Activated naive CD4-positive, alpha-beta T cell treated with anti-CD3 and anti-CD28 coated beads for 36 hours (primary cell): ENCODE measurements around the gene MICOS13. TPM values are rescaled to one million over a fixed set of nuclear protein-coding genes. Genes with fewer than 3 reads are reported as not detected.

Source experiments
- CTCF ChIA-PET: fragments of 350-600 bp; sonication (Branson Sonifier 250); formaldehyde crosslinking; loops from one replicate; lab custom pipeline; 2021; ENCODE audit warnings: antibody characterized with exemption; lab: Charles Lee
- DNase-seq: peaks from one replicate; pipeline ENCODE4 v3.0.0-alpha.2; 2020
- H3K27ac Mint-ChIP-seq: one replicate; pipeline ENCODE4 v1.8.0; 2021; ENCODE audit warnings: mild to moderate bottlenecking, mixed read lengths
- H3K27me3 Mint-ChIP-seq: one replicate; pipeline ENCODE4 v1.8.0; 2021; ENCODE audit warnings: low read depth, mixed read lengths
- H3K36me3 Mint-ChIP-seq: one replicate; pipeline ENCODE4 v1.8.0; 2021; ENCODE audit warnings: low read depth, mixed read lengths
- H3K4me1 Mint-ChIP-seq: one replicate; pipeline ENCODE4 v1.8.0; 2021; ENCODE audit warnings: low read depth, mixed read lengths
- H3K4me3 Mint-ChIP-seq: one replicate; pipeline ENCODE4 v1.8.0; 2021; ENCODE audit warnings: mild to moderate bottlenecking, moderate library complexity, mixed read lengths
- H3K9me3 Mint-ChIP-seq: one replicate; pipeline ENCODE4 v1.8.0; 2021; ENCODE audit warnings: mixed read lengths
- intact Hi-C: fragments of 100-400 bp; cut with micrococcal nuclease; formaldehyde crosslinking; loops from one replicate; pipeline ENCODE4 v1.15.1; 2023
- total RNA-seq, 2 experiments: library from RNA; stranded (reverse); gene quantifications; one replicate each; pipeline ENCODE4 v1.2.3, GENCODE V29; 2021

The MICOS13 gene
- total RNA-seq, 2 experiments from 2014 or later = 43.3 to 44.8 TPM

- CTCF ChIA-PET = no interaction called here
- no peak overlapping the region for H3K27ac Mint-ChIP-seq
- H3K4me3 Mint-ChIP-seq = no peak overlapping the region
- no peak for DNase-seq
- no peaks in the 10 kb centered on the region for H3K27me3 Mint-ChIP-seq
- H3K9me3 Mint-ChIP-seq = no peaks in the 10 kb centered on the region
- H3K36me3 Mint-ChIP-seq = peaks cover 48% of the 10 kb centered on the region
- no peaks in the 10 kb centered on the region for H3K4me1 Mint-ChIP-seq
- intact Hi-C loops = no loop called here
These were observed 12.5 kb downstream of the MICOS13 start for GRCh38 chr19:5667751-5668271.

- no peak for DNase-seq
- no peaks in the 10 kb centered on the region for H3K9me3 Mint-ChIP-seq
- CTCF ChIA-PET = no interaction called here
- no peaks in the 10 kb centered on the region for H3K27me3 Mint-ChIP-seq
- peaks cover 48% of the 10 kb centered on the region for H3K36me3 Mint-ChIP-seq
- H3K27ac Mint-ChIP-seq = no peak overlapping the region
- intact Hi-C loops = no loop called here
- no peak overlapping the region for H3K4me3 Mint-ChIP-seq
- no peaks in the 10 kb centered on the region for H3K4me1 Mint-ChIP-seq
These were observed 13.2 kb downstream of the MICOS13 start for GRCh38 chr19:5666921-5667610.

- Mint-ChIP-seq H3K4me3 (no peak overlapping the region), H3K36me3 (peaks cover 52% of the 10 kb centered on the region), H3K27me3 (no peaks in the 10 kb centered on the region), H3K4me1 (no peaks in the 10 kb centered on the region), H3K9me3 (no peaks in the 10 kb centered on the region), H3K27ac (no peak overlapping the region)
- no peak for DNase-seq
- CTCF ChIA-PET = interaction anchor here (0.6 kb wide), 1 partner anchor 1585 kb away, joined by 6 read pairs; no protein-coding TSS in a partner anchor
- intact Hi-C loops = no loop called here
These were observed 14.4 kb downstream of the MICOS13 start for GRCh38 chr19:5665781-5666513.

DNA sequence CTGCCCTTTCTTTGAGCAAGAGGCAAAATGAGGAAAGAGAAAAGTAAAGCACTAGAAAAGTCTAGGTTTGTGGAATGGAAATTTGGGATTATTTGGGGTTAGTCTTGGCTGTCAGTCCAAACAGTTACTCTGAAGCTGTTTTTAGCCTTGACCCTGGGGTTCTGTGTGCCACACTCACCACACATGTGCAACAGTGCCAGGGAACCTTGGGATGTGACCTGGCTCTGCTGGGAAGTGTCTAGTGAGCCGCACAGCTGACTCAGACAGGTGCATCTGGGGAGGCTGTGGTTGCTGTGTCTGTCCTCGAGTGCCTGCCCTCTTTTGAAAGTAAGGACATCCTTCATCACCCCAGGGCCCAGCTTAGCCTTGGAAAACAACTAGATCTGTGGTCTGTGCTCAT, 15.8 kb downstream of the MICOS13 start:
- Mint-ChIP-seq H3K36me3 (peaks cover 52% of the 10 kb centered on the region), H3K4me1 (no peaks in the 10 kb centered on the region), H3K4me3 (no peak overlapping the region), H3K27ac (no peak overlapping the region), H3K9me3 (no peaks in the 10 kb centered on the region), H3K27me3 (no peaks in the 10 kb centered on the region)
- CTCF ChIA-PET = no interaction called here
- no peak for DNase-seq
- intact Hi-C loops = no loop called here

DNA sequence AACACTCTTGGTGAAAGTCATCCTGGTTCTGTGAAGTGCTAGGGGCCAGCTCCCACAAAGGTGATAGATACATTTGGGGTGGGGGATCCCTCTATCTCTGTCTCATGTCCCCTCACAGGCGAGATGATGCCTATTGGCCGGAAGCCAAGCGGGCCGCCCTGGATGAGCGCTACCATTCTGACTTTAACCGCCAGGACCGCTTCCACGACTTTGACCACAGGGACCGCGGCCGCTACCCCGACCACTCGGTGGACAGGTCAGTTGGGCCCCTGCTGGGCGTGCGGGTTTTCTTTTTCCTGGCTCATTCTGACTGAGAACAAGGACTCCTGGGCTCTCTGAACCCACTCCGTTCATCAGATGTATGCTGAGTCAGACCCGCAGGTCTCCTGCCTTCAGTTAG, 16.4 kb downstream of the MICOS13 start:
- no peaks in the 10 kb centered on the region for H3K9me3 Mint-ChIP-seq
- H3K36me3 Mint-ChIP-seq = peaks cover 52% of the 10 kb centered on the region
- CTCF ChIA-PET = no interaction called here

GRCh38 chr19:5661483-5661882, 18.8 kb downstream of the MICOS13 start:
- no peak overlapping the region for H3K27ac Mint-ChIP-seq
- intact Hi-C loops = no loop called here
- H3K9me3 Mint-ChIP-seq = no peaks in the 10 kb centered on the region
- no peaks in the 10 kb centered on the region for H3K4me1 Mint-ChIP-seq
- H3K4me3 Mint-ChIP-seq = no peak overlapping the region
- peaks cover 52% of the 10 kb centered on the region for H3K36me3 Mint-ChIP-seq
- no peaks in the 10 kb centered on the region for H3K27me3 Mint-ChIP-seq
- no peak for DNase-seq
- CTCF ChIA-PET = no interaction called here

More for the DNA sequence above, 16.4 kb downstream of the MICOS13 start:
- Mint-ChIP-seq H3K4me3 (no peak overlapping the region), H3K4me1 (no peaks in the 10 kb centered on the region), H3K27me3 (no peaks in the 10 kb centered on the region), H3K27ac (no peak overlapping the region)
- intact Hi-C loops = no loop called here
- DNase-seq = no peak

GRCh38 chr19:5655412-5655811, 24.9 kb downstream of the MICOS13 start:
- Mint-ChIP-seq H3K27me3 (no peaks in the 10 kb centered on the region), H3K36me3 (peaks cover 44% of the 10 kb centered on the region), H3K9me3 (no peaks in the 10 kb centered on the region), H3K4me1 (no peaks in the 10 kb centered on the region), H3K27ac (no peak overlapping the region), H3K4me3 (no peak overlapping the region)
- intact Hi-C loops = no loop called here
- no peak for DNase-seq
- CTCF ChIA-PET = no interaction called here

- no peaks in the 10 kb centered on the region for H3K27me3 Mint-ChIP-seq
- DNase-seq = no peak
- no peak overlapping the region for H3K4me3 Mint-ChIP-seq
- H3K9me3 Mint-ChIP-seq = no peaks in the 10 kb centered on the region
- no peaks in the 10 kb centered on the region for H3K4me1 Mint-ChIP-seq
- peak overlapping the region; percentile 9 for H3K27ac Mint-ChIP-seq
- H3K36me3 Mint-ChIP-seq = peaks cover 47% of the 10 kb centered on the region
- intact Hi-C loops = no loop called here
- CTCF ChIA-PET = no interaction called here
These were observed 25.4 kb downstream of the MICOS13 start for GRCh38 chr19:5654931-5655330.

DNA sequence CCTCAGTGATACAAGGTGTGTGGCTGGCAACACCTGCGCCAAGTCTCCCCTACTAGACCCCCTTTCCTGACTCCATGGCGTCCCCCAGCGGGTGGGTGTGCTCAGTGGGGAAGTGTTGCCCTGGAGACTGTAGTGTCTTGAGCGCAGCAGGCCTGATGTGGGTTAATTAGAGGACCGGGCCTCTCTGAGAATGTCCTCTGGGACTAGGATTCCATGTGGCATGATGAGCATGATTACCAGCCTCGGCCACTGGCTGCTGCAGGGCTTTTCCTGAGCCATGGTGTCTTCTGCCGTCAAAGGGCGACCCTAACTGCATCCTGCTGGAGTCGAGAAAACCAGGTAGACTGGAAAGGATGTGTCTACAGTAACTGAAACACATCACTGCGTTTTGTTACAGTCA, 28.1 kb downstream of the MICOS13 start:
- no peak for DNase-seq
- CTCF ChIA-PET = no interaction called here
- Mint-ChIP-seq H3K4me1 (no peaks in the 10 kb centered on the region), H3K27ac (no peak overlapping the region), H3K9me3 (no peaks in the 10 kb centered on the region), H3K36me3 (peaks cover 48% of the 10 kb centered on the region), H3K27me3 (no peaks in the 10 kb centered on the region), H3K4me3 (no peak overlapping the region)
- intact Hi-C loops = no loop called here

GRCh38 chr19:5651361-5651760, 29.0 kb downstream of the MICOS13 start:
- no peak overlapping the region for H3K4me3 Mint-ChIP-seq
- H3K36me3 Mint-ChIP-seq = peaks cover 54% of the 10 kb centered on the region
- intact Hi-C loops = no loop called here
- no peaks in the 10 kb centered on the region for H3K9me3 Mint-ChIP-seq
- H3K4me1 Mint-ChIP-seq = no peaks in the 10 kb centered on the region
- no peak for DNase-seq
- CTCF ChIA-PET = no interaction called here
- no peak overlapping the region for H3K27ac Mint-ChIP-seq
- H3K27me3 Mint-ChIP-seq = no peaks in the 10 kb centered on the region

DNA sequence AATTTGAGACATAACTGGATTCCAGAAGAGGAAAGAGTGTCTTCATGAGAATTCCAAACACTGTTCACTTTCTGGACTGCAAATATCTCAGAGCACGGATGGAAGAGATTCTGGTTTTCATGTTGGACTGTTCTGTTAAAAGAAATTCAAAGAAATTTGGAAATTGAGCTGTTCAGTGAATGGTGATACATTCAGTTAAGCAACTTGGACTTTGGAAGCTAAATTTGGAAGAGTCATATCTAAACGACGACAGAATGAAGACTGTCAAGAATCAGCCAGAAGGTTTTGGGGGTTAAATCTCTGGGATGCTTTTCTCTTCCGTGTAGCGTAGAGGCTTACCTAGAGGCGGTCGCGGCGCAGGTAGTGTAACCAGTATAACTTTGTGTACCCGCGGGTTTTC, 31.9 kb downstream of the MICOS13 start:
- CTCF ChIA-PET = no interaction called here

GRCh38 chr19:5646703-5647102, 33.6 kb downstream of the MICOS13 start:
- Mint-ChIP-seq H3K36me3 (peaks cover 66% of the 10 kb centered on the region), H3K4me3 (no peak overlapping the region), H3K27ac (peak overlapping the region; percentile 14), H3K27me3 (no peaks in the 10 kb centered on the region), H3K9me3 (no peaks in the 10 kb centered on the region), H3K4me1 (peaks cover 8% of the 10 kb centered on the region)
- no peak for DNase-seq
- CTCF ChIA-PET = interaction anchor here (2.3 kb wide), 1 partner anchor 42 kb away, joined by 9 read pairs; no protein-coding TSS in a partner anchor
- intact Hi-C loops = no loop called here

More for the DNA sequence above, 31.9 kb downstream of the MICOS13 start:
- H3K36me3 Mint-ChIP-seq = peaks cover 61% of the 10 kb centered on the region
- no peak for DNase-seq
- intact Hi-C loops = no loop called here
- H3K27me3 Mint-ChIP-seq = no peaks in the 10 kb centered on the region
- peaks cover 2% of the 10 kb centered on the region for H3K4me1 Mint-ChIP-seq
- H3K9me3 Mint-ChIP-seq = no peaks in the 10 kb centered on the region
- H3K27ac Mint-ChIP-seq = no peak overlapping the region
- no peak overlapping the region for H3K4me3 Mint-ChIP-seq
